Measurements from ENCODE around the gene HSPH1. TPM values are rescaled to one million over a fixed set of nuclear protein-coding genes. Genes with fewer than 3 reads are reported as not detected.
A peak's percentile ranks its signal among the peaks of the same experiment; 100 is the strongest.

The HSPH1 gene
- total and polyA plus RNA-seq, 2 of the 13 experiments (the other 11 are each of a cell fraction or from before 2014, with no cell fraction given): 13.0 to 62.9 TPM

- TF ChIP-seq ZNF142 (CRISPR knock-in tag; IDR thresholded peaks at IDR 0.05) (no peak), JUND (CRISPR knock-in tag; IDR thresholded peaks at IDR 0.05) (peak; percentile 68), ZNF143 (CRISPR knock-in tag; IDR thresholded peaks at IDR 0.05) (no peak), ZNF280D (CRISPR knock-in tag; IDR thresholded peaks at IDR 0.05) (no peak), ZNF782 (CRISPR knock-in tag; IDR thresholded peaks at IDR 0.05; ENCODE audit: borderline replicate concordance) (no peak), ATAD3A (CRISPR knock-in tag; IDR thresholded peaks at IDR 0.05) (no peak), ZNF556 (CRISPR knock-in tag; IDR thresholded peaks at IDR 0.05; ENCODE audit: borderline replicate concordance) (no peak), ZNF660 (CRISPR knock-in tag; IDR thresholded peaks at IDR 0.05; ENCODE audit: borderline replicate concordance, low read depth) (no peak), ELF1 (CRISPR knock-in tag; IDR thresholded peaks at IDR 0.05) (no peak), PITX1 (CRISPR knock-in tag; IDR thresholded peaks at IDR 0.05) (no peak), DBP (CRISPR knock-in tag; IDR thresholded peaks at IDR 0.05; ENCODE audit: not compliant biosample characterization) (no peak), CEBPZ (IDR thresholded peaks at IDR 0.05; ENCODE audit: low read length) (no peak)
These were observed 5.8 kb upstream of the HSPH1 start (continued) for GRCh38 chr13:31167490-31167889.

All from HepG2 (cell line).